ENCODE data around the gene C1orf74.

GRCh38 chr1:209802117-209802779, 17.9 kb upstream of the C1orf74 start:
- TF ChIP-seq CTCF (IDR thresholded peaks at IDR 0.05; ENCODE audit: extremely low read depth in 1 of 2, insufficient read depth in 1 of 2, low read depth in 1 of 2, low read length in 2 of 2) (no peak), POLR2A (IDR thresholded peaks at IDR 0.05; ENCODE audit: low read depth, low read length) (no peak), POLR2AphosphoS5 (IDR thresholded peaks at IDR 0.05; ENCODE audit: insufficient read depth, low read depth, low read length) (no peak), MYC (IDR thresholded peaks at IDR 0.05; ENCODE audit: low read depth, low read length) (no peak), EZH2 (IDR thresholded peaks at IDR 0.05; ENCODE audit: borderline replicate concordance, low read depth, low read length, severe bottlenecking) (no peak), GATA2 (IDR thresholded peaks at IDR 0.05; ENCODE audit: insufficient read depth, insufficient read length, low read depth, low read length) (peak; percentile 45)
